ENCODE results near the gene CHTF18.

- TF ChIP-seq, protein P1, sequence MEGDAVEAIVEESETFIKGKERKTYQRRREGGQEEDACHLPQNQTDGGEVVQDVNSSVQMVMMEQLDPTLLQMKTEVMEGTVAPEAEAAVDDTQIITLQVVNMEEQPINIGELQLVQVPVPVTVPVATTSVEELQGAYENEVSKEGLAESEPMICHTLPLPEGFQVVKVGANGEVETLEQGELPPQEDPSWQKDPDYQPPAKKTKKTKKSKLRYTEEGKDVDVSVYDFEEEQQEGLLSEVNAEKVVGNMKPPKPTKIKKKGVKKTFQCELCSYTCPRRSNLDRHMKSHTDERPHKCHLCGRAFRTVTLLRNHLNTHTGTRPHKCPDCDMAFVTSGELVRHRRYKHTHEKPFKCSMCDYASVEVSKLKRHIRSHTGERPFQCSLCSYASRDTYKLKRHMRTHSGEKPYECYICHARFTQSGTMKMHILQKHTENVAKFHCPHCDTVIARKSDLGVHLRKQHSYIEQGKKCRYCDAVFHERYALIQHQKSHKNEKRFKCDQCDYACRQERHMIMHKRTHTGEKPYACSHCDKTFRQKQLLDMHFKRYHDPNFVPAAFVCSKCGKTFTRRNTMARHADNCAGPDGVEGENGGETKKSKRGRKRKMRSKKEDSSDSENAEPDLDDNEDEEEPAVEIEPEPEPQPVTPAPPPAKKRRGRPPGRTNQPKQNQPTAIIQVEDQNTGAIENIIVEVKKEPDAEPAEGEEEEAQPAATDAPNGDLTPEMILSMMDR (IDR thresholded peaks at IDR 0.05; ENCODE audit: insufficient read depth, low read length, poor library complexity, severe bottlenecking) = no peak
- TF ChIP-seq EZH2phosphoT487 (conservative IDR thresholded peaks at IDR 0.05; ENCODE audit: low read length) = no peak
Observed at GRCh38 chr16:799111-799947, 10.9 kb downstream of the CHTF18 start.
